ENCODE measurements around the gene PXT1.

Gene PXT1

DNA sequence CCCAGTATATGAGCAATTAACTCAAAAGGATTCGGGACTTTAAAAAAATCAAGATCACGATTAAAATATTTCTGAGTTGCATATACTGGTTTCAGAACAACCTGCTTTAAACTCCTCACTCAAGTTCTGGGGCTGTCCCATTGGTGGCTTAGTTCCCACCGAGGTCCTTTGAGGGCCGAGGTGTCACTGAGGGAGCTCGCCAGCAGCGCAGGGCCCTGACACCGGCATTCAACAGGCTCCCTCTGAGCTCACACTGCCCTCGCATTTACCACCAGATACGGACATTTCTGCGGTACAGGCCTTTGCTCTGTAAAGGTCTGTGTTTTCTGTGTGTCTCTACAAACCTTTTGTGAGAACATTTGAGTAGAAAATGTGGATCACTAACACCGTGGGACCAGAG lies 81.6 kb downstream of the PXT1 start:
- TF ChIP-seq, protein P1, sequence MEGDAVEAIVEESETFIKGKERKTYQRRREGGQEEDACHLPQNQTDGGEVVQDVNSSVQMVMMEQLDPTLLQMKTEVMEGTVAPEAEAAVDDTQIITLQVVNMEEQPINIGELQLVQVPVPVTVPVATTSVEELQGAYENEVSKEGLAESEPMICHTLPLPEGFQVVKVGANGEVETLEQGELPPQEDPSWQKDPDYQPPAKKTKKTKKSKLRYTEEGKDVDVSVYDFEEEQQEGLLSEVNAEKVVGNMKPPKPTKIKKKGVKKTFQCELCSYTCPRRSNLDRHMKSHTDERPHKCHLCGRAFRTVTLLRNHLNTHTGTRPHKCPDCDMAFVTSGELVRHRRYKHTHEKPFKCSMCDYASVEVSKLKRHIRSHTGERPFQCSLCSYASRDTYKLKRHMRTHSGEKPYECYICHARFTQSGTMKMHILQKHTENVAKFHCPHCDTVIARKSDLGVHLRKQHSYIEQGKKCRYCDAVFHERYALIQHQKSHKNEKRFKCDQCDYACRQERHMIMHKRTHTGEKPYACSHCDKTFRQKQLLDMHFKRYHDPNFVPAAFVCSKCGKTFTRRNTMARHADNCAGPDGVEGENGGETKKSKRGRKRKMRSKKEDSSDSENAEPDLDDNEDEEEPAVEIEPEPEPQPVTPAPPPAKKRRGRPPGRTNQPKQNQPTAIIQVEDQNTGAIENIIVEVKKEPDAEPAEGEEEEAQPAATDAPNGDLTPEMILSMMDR (IDR thresholded peaks at IDR 0.05): no peak
- H3K4me1 ChIP-seq (ENCODE audit: control insufficient read depth in 1 of 2, insufficient read depth in 1 of 2, low read depth in 1 of 2, low read length in 1 of 2): peaks cover 33 to 52% of the 10 kb centered on the region in 2 experiments
- no peaks in the 10 kb centered on the region for H3K27me3 ChIP-seq
- no peak overlapping the region for H3K4me3 ChIP-seq (ENCODE audit: low read depth in 1 of 2, low read length in 1 of 2)
- no peaks in the 10 kb centered on the region for H3K9me3 ChIP-seq
- no peaks in the 10 kb centered on the region for H3K36me3 ChIP-seq
- no peak overlapping the region for H3K27ac ChIP-seq

DNA sequence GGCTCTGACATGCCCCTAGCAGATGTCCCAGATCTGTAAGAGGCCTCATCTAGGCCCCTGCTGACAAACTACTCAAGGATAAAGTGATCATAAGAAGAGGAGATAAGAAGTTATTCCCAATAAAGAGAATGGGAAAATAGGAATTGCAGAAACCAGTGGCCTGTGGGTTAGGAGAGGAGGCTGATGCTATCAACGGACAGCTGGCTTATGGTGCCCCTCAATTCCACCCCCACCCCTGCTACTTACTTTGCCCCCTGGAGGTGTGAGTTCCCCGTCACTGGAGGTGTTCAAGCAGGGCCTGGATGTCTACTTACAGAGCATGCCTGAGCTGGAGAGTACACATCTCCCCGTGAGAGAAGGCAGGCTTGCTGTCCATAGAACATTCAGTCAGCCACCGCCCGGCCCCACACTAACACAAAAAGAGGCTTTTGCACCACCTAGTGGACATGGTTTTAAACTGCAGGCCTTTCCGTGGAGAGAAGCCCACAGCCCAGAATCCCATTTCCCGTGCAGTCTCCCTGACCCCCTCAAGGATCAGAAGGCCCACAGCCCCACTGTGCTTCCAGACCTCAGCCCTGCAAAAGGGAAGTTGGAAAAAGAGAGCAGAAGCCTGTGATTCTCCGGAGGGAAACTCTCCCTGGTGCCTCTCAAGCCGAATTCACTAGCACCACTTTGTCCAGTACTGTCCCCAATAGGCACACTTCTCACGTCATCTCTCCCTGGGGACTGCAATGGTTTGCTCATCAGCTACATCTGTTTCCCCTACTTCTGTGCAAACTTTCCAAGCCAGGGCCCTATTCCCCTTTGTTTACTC lies 82.2 kb downstream of the PXT1 start:
- TF ChIP-seq, protein P1 (IDR thresholded peaks at IDR 0.05): peak; percentile 87
- no peak overlapping the region for H3K27ac ChIP-seq

DNA sequence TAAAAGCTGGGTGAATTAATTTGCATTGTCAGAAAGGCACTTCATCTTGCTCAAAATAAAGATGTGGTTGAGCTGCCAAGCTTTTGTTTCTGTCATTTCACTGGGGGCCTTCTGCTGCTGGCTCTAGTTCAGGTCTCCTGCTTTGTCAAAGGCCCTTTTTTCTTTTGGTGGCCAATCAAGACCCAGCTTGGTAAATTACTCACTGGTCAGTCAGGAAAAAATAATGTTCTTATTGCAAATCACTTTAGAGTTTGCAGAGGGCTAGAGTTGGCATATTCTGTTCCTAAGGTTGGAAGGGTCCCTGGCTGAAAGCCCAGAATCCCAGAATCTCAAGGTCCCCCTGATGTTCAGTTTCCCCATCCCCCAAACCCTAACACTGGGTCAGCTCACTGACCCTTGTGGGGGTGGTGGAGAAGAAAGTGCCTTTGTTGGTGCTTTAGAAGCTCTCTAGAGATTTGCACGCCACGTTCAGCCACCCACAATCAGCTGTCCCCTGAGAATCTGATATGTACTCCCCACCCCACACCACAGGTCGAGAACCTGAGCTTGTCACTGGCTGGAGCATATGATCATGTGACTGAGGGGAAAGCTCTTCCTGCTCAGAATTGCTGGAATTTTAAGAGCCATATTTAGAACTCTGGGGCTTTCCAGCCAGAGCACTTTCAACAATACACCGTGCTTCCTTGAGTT lies 84.3 kb downstream of the PXT1 start:
- TF ChIP-seq, protein P1 (IDR thresholded peaks at IDR 0.05): no peak
- peaks cover 28 to 43% of the 10 kb centered on the region in 2 experiments for H3K4me1 ChIP-seq (ENCODE audit: control insufficient read depth in 1 of 2, insufficient read depth in 1 of 2, low read depth in 1 of 2, low read length in 1 of 2)

More for the DNA sequence above, 82.2 kb downstream of the PXT1 start:
- Histone ChIP-seq H3K36me3 (no peaks in the 10 kb centered on the region), H3K27me3 (no peaks in the 10 kb centered on the region), H3K9me3 (no peaks in the 10 kb centered on the region), H3K4me1 (ENCODE audit: control insufficient read depth in 1 of 2, insufficient read depth in 1 of 2, low read depth in 1 of 2, low read length in 1 of 2) (peaks cover 37 to 57% of the 10 kb centered on the region in 2 experiments), H3K4me3 (ENCODE audit: low read depth in 1 of 2, low read length in 1 of 2) (no peak overlapping the region)

DNA sequence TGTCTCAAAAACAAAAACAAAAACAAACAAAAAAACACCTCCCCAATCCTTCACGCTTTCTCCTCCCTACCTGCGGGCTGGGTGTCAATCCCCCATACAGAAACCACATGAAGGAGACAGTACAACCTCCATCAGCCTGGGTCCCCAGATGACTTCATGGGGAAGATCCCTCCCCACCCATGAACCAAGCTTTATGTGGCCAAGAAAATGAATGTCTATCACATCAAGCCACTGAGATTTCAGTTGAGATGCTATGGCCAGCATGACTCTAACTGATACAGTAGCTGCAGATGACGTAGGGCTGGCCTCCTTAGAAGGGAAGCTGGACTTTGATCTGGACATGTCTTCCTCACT lies 84.8 kb downstream of the PXT1 start:
- no peaks in the 10 kb centered on the region for H3K36me3 ChIP-seq
- no peaks in the 10 kb centered on the region for H3K9me3 ChIP-seq
- no peak overlapping the region for H3K4me3 ChIP-seq (ENCODE audit: low read depth in 1 of 2, low read length in 1 of 2)
- H3K27me3 ChIP-seq: no peaks in the 10 kb centered on the region
- peaks cover 23 to 38% of the 10 kb centered on the region in 2 experiments for H3K4me1 ChIP-seq (ENCODE audit: control insufficient read depth in 1 of 2, insufficient read depth in 1 of 2, low read depth in 1 of 2, low read length in 1 of 2)
- no peak overlapping the region for H3K27ac ChIP-seq
- TF ChIP-seq, protein P1 (IDR thresholded peaks at IDR 0.05): no peak

More for the DNA sequence above, 84.3 kb downstream of the PXT1 start:
- no peaks in the 10 kb centered on the region for H3K36me3 ChIP-seq
- no peaks in the 10 kb centered on the region for H3K9me3 ChIP-seq
- H3K27me3 ChIP-seq: no peaks in the 10 kb centered on the region
- no peak overlapping the region for H3K4me3 ChIP-seq (ENCODE audit: low read depth in 1 of 2, low read length in 1 of 2)
- H3K27ac ChIP-seq: no peak overlapping the region

DNA sequence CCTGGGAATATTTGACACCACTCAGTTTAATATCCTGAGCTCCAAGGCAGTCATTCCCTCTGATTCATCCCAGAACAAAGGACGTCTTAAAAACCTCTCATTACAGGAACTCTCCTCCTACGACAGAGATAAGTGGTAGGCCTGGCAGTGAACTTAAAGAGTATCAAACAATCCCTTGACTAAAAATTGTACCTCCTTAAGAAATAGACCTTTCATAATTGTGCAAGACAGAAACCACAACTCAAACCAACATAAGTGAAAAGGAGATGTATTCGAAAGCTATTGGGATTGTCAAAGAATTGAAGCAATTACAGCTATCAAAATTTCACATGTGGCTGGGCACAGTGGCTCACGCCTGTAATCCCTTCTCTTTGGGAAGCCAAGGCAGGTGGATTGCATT lies 86.8 kb downstream of the PXT1 start:
- Histone ChIP-seq H3K4me3 (ENCODE audit: low read depth in 1 of 2, low read length in 1 of 2) (no peak overlapping the region), H3K27me3 (no peaks in the 10 kb centered on the region), H3K36me3 (no peaks in the 10 kb centered on the region), H3K4me1 (ENCODE audit: control insufficient read depth in 1 of 2, insufficient read depth in 1 of 2, low read depth in 1 of 2, low read length in 1 of 2) (peaks cover 14 to 20% of the 10 kb centered on the region in 2 experiments), H3K9me3 (no peaks in the 10 kb centered on the region), H3K27ac (no peak overlapping the region)
- TF ChIP-seq, protein P1 (IDR thresholded peaks at IDR 0.05): no peak

All from neutrophil (primary cell).